Spleen (tissue), 11 donors: ENCODE data around the gene KIAA1614. TPM values are rescaled to one million over a fixed set of nuclear protein-coding genes. Genes with fewer than 3 reads are reported as not detected.
"Not testable (repeated sequence)": the region's sequence is repeated elsewhere in the genome, so short reads cannot be mapped to it uniquely, and the experiment has no call there.

ENCODE experiments used
- DNase-seq: peaks from one replicate; pipeline ENCODE4 v3.0.0-alpha.2; 2020
- H3K27ac ChIP-seq, 8 donors: fragments of 200-600 bp; sonication (generic) in 7 of 8; 1 replicate in 4 of 8; 2 replicates in 4 of 8; pipeline versions ENCODE4 v1.5.0 to v1.8.0; 2016 to 2021; ENCODE audit warnings: inconsistent platforms in 4 of 8, mild to moderate bottlenecking in 4 of 8, moderate library complexity in 1 of 8
- H3K27me3 ChIP-seq, 7 donors: fragments of 200-600 bp; sonication (generic) in 6 of 7; replicated peaks in 1 of 7; 1 replicate in 4 of 7; 2 replicates in 3 of 7; pipeline versions ENCODE4 v1.5.0 to v1.8.0; 2016 to 2021; ENCODE audit warnings: inconsistent platforms in 3 of 7, mild to moderate bottlenecking in 1 of 7
- H3K36me3 ChIP-seq, 6 donors: fragments of 200-600 bp; sonication (generic) in 5 of 6; 1 replicate in 4 of 6; 2 replicates in 2 of 6; pipeline versions ENCODE4 v1.5.0 to v1.8.0; 2016 to 2021; ENCODE audit warnings: inconsistent platforms in 2 of 6
- H3K4me1 ChIP-seq, 6 donors: fragments of 200-600 bp; sonication (generic) in 5 of 6; 1 replicate in 3 of 6; 2 replicates in 3 of 6; pipeline versions ENCODE4 v1.5.0 to v1.8.0; 2016 to 2021; ENCODE audit warnings: inconsistent platforms in 3 of 6
- H3K4me3 ChIP-seq, 8 donors: fragments of 200-600 bp; sonication (generic) in 7 of 8; 1 replicate in 4 of 8; 2 replicates in 4 of 8; pipeline versions ENCODE4 v1.5.0 to v1.8.0; 2016 to 2021; ENCODE audit warnings: inconsistent platforms in 4 of 8, mild to moderate bottlenecking in 4 of 8, moderate library complexity in 2 of 8
- H3K9me3 ChIP-seq, 8 donors: fragments of 200-600 bp; sonication (generic) in 7 of 8; 1 replicate in 4 of 8; 2 replicates in 4 of 8; pipeline versions ENCODE4 v1.5.0 to v1.8.0; 2016 to 2021; ENCODE audit warnings: inconsistent platforms in 4 of 8
- CTCF ChIP-seq, 11 experiments: fragments of 200-600 bp in 7 of 11; fragments of 450-650 bp in 4 of 11; sonication (generic) in 4 of 11; IDR thresholded peaks in 8 of 11; conservative IDR thresholded peaks in 3 of 11; 1 replicate in 7 of 11; 2 replicates in 4 of 11; pipeline versions ENCODE4 v1.4.0 to v1.8.0; 2016 to 2021; ENCODE audit warnings: antibody characterized with exemption in 11 of 11, inconsistent platforms in 4 of 11, mild to moderate bottlenecking in 1 of 11
- POLR2A ChIP-seq, 3 donors: fragments of 450-650 bp; IDR thresholded peaks; one replicate each; pipeline ENCODE4 v1.5.1; 2017; ENCODE audit warnings: antibody characterized with exemption in 3 of 3, mild to moderate bottlenecking in 1 of 3
- POLR2AphosphoS5 ChIP-seq, 3 donors: sonication (generic); formaldehyde crosslinking; IDR thresholded peaks; one replicate each; pipeline ENCODE4 v1.5.1; 2017; ENCODE audit warnings: antibody characterized with exemption in 3 of 3
- WGBS, 5 donors: extraction: QIAGEN DNeasy Blood & Tissue Kit in 3 of 5; methylation state at CpG; one replicate each; pipeline versions ENCODE4 v1.1.5 to v1.1.7; 2013 to 2018; 5-methylcytosine and 5-hydroxymethylcytosine counted together
- intact Hi-C: fragments of 100-400 bp; cut with DNase I; formaldehyde crosslinking; loops from one replicate; pipeline ENCODE4 v1.15.0; 2023; ENCODE audit warnings: low total_unique reads
- polyA plus RNA-seq, 3 donors: library from polyadenylated mRNA; stranded (reverse); fragments of 200-250 nt; gene quantifications; one replicate each; pipeline ENCODE4 v1.2.1, GENCODE V29; 2013
- total RNA-seq, 7 donors: library from RNA; depleted of rRNA in 3 of 7; stranded (reverse); fragments of >200 nt in 3 of 7; fragmentation: NEBNext Ultra II Directional in 4 of 7; extraction: Animal tissue kit (Norgen Biotek cat#: 25700) in 4 of 7; gene quantifications; one replicate each; pipeline versions ENCODE4 v1.1.0 to v1.2.1, GENCODE V29; 2016 to 2021
- donor health status: healthy with polysubstance abuse.
- donor health status: DM: no; HTN: no; CAD: no; lungs with moderate emphysema.
- donor health status: DM: no; HTN: no; CAD: no.
- donor health status: Bipolar disorder and iron deficiency.
- donor health status: healthy.
- donor health status: DM: no; HTN: no; CAD: no.
- donor health status: DM: yes; HTN: yes; CAD: no.

Gene KIAA1614
- total and polyA plus RNA-seq, 10 donors, result 0.50 to 7.4 (median 3.0) TPM

GRCh38 chr1:180956028-180956640 is 43.4 kb downstream of the KIAA1614 start:
- intact Hi-C loops, result no loop called here
- 87 to 94% (median 92%) methylated on average over 4 to 8 of the region's 8 CpGs for WGBS, 5 donors

GRCh38 chr1:180959620-180960019 is 46.9 kb downstream of the KIAA1614 start:
- H3K9me3 ChIP-seq, H3K27ac ChIP-seq, H3K4me3 ChIP-seq, H3K4me1 ChIP-seq, intact Hi-C loops, DNase-seq, H3K27me3 ChIP-seq: not testable (repeated sequence)
- peaks cover 0 to 61% (median 3%) of the 10 kb centered on the region in 6 donors for H3K36me3 ChIP-seq
- 80 to 100% (median 94%) methylated on average over 4 to 5 of the region's 5 CpGs for WGBS, 5 donors

More at GRCh38 chr1:180956028-180956640, 43.4 kb downstream of the KIAA1614 start:
- H3K27me3 ChIP-seq, result no peaks in the 10 kb centered on the region
- DNase-seq, result peak; percentile 63
- H3K4me3 ChIP-seq, result no peak overlapping the region
- H3K36me3 ChIP-seq, result peaks cover 0 to 47% (median 3%) of the 10 kb centered on the region in 6 donors
- TF ChIP-seq POLR2AphosphoS5 (IDR thresholded peaks at IDR 0.05) (no peak), CTCF (IDR thresholded peaks at IDR 0.05 in 8 of 11, conservative IDR thresholded peaks at IDR 0.05 in 3 of 11) (no peak), POLR2A (IDR thresholded peaks at IDR 0.05) (no peak)
- no peaks in the 10 kb centered on the region for H3K9me3 ChIP-seq
- peaks cover 0 to 29% (median 16%) of the 10 kb centered on the region in 6 donors for H3K4me1 ChIP-seq
- H3K27ac ChIP-seq, result no peak overlapping the region

GRCh38 chr1:180961622-180962021 is 48.9 kb downstream of the KIAA1614 start:
- intact Hi-C loops, result no loop called here
- Histone ChIP-seq H3K4me3 (no peak overlapping the region), H3K9me3 (no peaks in the 10 kb centered on the region), H3K4me1 (peaks cover 0 to 7% (median 0%) of the 10 kb centered on the region in 6 donors), H3K27ac (no peak overlapping the region), H3K27me3 (no peaks in the 10 kb centered on the region), H3K36me3 (peaks cover 0 to 72% (median 3%) of the 10 kb centered on the region in 6 donors)
- no peak for DNase-seq
- TF ChIP-seq CTCF (IDR thresholded peaks at IDR 0.05 in 8 of 11, conservative IDR thresholded peaks at IDR 0.05 in 3 of 11) (no peak), POLR2A (IDR thresholded peaks at IDR 0.05) (no peak), POLR2AphosphoS5 (IDR thresholded peaks at IDR 0.05) (no peak)
- WGBS, 5 donors, result 86 to 99% (median 89%) methylated on average over 4 of the region's 4 CpGs

- H3K27ac ChIP-seq, result no peak overlapping the region
- H3K27me3 ChIP-seq, result no peaks in the 10 kb centered on the region
- TF ChIP-seq POLR2AphosphoS5 (IDR thresholded peaks at IDR 0.05) (no peak), CTCF (IDR thresholded peaks at IDR 0.05 in 8 of 11, conservative IDR thresholded peaks at IDR 0.05 in 3 of 11) (no peak), POLR2A (IDR thresholded peaks at IDR 0.05) (no peak)
- 68 to 88% (median 86%) methylated on average over 4 of the region's 4 CpGs for WGBS, 5 donors
- peaks cover 0 to 7% (median 0%) of the 10 kb centered on the region in 6 donors for H3K4me1 ChIP-seq
- H3K36me3 ChIP-seq, result peaks cover 0 to 77% (median 3%) of the 10 kb centered on the region in 6 donors
- H3K4me3 ChIP-seq, result no peak overlapping the region
- intact Hi-C loops, result no loop called here
- H3K9me3 ChIP-seq, result no peaks in the 10 kb centered on the region
- DNase-seq, result no peak
Observed at GRCh38 chr1:180962178-180962577, 49.5 kb downstream of the KIAA1614 start.
